NCI-H2081 treated with DMSO at 0.1 percent for 48 hours (cell line): ENCODE data around the gene NTM.
A peak's percentile ranks its signal among the peaks of the same experiment; 100 is the strongest.

Experiments used
- DNase-seq: peaks from one replicate; lab custom pipeline; 2025; lab: John Stamatoyannopoulos, UW

Gene NTM

DNA sequence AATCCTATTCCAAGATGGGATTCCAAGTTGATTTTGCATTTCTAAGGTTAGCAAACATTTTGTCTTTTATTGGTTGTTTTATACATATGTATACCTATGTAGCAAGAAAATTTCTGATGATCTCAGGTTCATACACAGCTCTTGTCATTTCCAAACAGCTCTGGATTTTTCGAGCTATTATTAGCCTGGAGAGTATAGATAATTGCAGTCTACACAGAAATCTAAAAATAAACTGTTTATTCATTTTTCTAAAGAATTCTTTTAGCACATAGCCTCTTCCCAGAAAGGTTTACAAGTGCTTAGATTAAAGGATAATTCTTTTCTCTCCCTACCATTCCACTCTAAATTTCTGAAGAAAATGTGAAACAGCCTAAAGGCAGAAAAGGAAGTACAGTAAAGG is 705.0 kb downstream of the NTM start:
- DNase-seq = no peak

- no peak for DNase-seq
Measured at GRCh38 chr11:132077416-132077815, 707.0 kb downstream of the NTM start.

GRCh38 chr11:132078264-132079076 is 708.1 kb downstream of the NTM start:
- no peak for DNase-seq

- DNase-seq = no peak
Measured at GRCh38 chr11:132080127-132080526, 709.7 kb downstream of the NTM start.

DNA sequence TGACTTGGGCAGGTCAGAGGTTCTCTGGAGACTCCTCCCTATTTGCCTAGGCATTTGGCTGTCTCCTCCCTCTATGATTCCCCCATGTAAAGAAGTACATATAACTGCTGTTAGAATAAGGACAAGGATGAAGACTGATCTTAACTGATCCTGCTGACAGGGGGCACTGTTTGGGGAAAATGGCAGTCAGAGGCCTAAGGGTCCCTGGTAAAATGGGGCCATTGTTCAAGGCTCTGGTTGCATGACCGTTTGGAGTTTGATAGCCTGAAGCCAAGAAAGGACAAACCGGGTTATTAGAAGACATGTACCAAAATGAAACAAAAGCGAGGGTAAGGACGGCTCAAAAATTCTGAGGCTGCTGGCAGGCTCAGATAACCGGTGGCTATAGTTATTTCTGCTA is 712.2 kb downstream of the NTM start:
- DNase-seq = no peak

DNA sequence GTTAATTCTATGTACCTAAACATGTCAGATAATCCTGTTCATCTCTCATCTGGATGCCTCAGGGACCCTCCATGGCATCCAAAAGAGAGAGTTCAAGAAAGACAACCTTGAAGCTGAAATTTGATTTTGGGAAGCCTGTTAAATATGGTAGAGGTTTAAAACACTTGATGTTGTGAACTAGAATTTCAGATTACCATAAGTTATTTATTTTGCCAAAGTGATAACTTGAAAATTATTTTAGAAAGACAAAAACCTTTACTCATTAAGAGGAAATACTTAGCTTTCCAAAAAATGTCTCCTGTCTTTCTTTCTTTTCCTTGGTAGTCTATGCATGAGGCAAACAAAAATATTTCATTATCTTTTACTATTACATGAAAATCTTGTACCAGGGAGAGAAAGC is 714.0 kb downstream of the NTM start:
- no peak for DNase-seq

DNA sequence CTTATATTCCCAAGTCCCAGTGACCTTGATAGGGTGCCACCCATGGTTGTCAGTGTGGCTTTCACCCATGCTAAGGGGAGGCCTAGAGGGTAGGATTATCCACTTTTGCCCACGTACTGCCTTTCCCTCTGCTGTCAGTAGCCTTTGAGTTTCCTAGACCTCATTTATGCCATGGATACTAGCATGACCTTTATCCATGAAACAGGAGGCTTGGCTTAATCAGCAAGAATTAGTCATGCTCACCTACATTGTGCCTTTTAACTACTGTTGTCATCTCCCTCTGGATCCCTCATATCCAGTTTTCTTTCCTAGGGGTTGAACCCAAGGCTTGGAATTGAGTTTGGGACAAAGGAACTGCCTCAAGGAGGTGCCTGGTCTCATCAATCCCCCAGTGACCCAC is 716.7 kb downstream of the NTM start:
- DNase-seq = no peak

- no peak for DNase-seq
Measured at GRCh38 chr11:132088551-132088950, 718.1 kb downstream of the NTM start.

GRCh38 chr11:132093536-132094259 is 723.3 kb downstream of the NTM start:
- no peak for DNase-seq

- no peak for DNase-seq
Measured at GRCh38 chr11:132094598-132094997, 724.2 kb downstream of the NTM start.

GRCh38 chr11:132095230-132096131 is 725.1 kb downstream of the NTM start:
- DNase-seq = no peak

GRCh38 chr11:132096132-132096825 is 725.9 kb downstream of the NTM start:
- no peak for DNase-seq

GRCh38 chr11:132099692-132100091 is 729.3 kb downstream of the NTM start:
- no peak for DNase-seq

DNA sequence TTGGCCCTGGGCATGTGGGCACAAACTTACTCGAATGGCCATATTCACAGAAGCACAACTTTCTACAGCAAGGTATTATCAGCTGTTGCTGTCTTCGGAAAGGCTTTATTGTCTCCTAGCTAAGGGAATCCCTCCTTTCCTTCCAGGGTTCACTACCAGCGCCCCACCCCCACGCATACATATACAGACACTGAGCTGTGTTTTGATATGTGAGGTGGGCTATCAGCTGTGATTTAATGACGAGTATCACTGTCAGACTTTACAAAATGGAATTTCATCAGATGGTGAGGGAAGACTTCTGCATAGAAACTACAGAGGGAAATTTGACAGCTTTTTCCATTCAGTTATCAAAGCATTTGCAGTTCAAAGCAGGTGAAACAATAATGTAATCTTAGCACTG is 730.2 kb downstream of the NTM start:
- no peak for DNase-seq

DNA sequence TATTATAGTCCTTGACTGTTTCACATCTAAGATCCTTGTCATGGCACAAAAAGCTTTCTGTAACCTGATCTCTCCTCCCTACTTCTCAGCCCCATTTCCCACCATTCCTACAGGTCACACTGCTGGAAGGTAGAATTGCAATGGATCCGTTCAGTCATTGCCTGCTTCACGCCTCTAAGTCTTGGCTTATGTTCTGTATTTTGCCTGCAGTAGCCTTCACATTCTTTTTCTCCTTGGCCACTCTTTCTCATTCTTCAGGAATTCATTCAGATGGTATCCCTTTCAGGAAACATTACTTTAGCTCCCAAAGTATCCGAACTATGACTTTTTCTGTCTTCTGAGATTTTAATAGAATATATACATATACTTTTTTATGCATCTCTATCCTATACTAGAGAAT is 731.5 kb downstream of the NTM start:
- no peak for DNase-seq

DNA sequence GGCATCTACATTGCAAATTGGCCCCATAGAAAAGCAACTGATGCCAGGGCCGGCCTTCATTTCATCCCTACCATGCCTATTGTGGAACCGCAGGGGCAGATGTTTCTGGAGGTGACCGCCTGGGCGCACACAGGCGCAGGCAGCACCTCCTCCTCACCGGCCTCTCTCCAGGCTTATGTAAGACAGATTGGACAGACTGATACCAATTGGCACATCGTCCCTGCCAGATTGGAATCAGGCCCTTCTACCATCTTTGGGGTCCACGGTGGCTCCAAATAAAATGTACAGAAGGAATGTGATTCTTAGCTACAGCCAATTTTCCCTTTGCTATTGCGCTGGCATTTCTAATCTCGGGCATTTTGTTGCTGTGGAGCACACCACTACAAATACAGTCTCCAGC is 732.6 kb downstream of the NTM start:
- no peak for DNase-seq

DNA sequence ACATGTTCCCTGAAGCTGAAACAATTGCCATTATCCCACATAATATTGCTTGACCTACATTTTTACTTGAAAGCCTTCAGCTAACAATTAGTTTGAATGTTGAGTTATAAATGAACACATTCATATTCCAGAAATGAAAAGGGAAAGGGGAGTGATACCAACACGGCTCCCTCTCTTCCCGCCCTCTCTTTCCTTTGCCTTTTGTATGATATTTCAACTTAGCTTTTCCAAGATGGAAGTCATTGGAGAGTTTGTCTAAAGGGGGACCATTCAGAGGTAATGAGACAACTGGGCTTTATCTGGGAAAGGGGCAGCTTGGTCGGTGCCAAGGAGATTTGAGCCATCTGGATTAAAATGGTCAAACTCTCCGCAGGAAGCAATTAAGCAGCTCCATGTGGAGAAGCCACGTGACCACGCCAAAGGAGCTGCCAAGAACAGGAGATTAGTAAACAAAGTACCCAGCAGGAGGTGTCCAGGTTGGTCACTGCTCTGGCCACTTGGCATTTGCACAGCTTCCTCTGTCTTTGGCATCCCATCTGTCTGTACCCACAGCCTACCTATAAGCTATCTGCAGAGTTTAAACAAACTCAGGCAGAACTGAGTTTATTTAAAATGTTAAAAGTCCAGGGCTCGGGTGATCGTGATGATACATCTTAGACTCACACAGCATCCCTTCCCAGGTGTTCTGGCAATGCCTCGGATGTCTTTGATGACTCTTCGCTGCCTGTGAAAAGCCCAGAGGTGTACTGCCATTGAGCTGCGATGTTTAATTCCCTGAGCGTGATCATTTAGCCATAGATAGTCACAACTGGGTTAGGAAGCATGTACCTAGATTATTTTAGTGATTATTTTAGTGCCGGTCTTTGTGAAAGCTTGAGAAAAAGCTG is 735.9 kb downstream of the NTM start:
- peak; percentile 64 for DNase-seq

DNA sequence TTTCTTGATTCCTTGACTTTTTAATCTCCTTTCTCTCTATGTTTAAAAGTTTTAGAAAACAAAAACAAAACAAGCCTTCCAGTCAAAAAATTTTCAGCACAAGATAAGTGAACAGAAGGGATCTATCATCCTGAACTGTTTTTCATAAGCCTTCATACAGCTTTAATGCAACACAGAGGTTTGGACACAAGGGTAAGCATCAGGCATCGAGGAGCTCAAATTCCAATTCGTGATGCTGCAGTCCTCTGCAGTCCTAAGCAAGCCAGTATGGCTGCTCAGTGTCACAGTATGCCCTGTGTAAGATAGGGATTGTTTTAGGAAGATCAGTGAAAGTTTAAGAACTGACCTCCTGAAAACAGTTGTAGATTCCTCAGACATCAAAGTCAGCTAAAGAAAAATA is 740.9 kb downstream of the NTM start:
- DNase-seq = no peak

- no peak for DNase-seq
Measured at GRCh38 chr11:132111838-132112237, 741.4 kb downstream of the NTM start.

DNA sequence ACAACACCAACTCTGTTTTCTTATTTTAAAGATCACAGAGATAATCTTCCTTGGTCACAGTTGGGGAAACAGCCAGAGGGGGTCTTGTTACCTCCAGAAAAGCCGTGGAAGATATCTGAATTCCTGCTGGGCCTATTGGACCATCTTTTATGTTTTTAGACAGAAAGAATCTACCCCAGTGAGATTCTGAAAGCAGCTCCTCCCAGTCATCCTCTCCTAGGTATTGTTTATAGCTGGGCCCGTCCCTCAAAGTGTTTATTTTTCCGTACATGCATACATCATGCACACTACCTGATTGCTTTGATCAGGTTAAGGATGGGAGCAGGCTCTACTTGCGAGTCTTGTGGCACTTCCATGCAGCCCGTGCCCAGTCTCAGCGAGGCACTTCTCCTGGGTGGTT is 742.4 kb downstream of the NTM start:
- no peak for DNase-seq

- peak; percentile 41 for DNase-seq
Measured at GRCh38 chr11:132114185-132114584, 743.8 kb downstream of the NTM start.
